Stomach (tissue), 9 donors: ENCODE data around the gene ELMOD3. TPM values are rescaled to one million over a fixed set of nuclear protein-coding genes. Genes with fewer than 3 reads are reported as not detected.
"Not testable (repeated sequence)": the region's sequence is repeated elsewhere in the genome, so short reads cannot be mapped to it uniquely, and the experiment has no call there.

Experiments used
- DNase-seq, 2 donors: peaks; one replicate each; pipeline versions ENCODE4 v3.0.0 to v3.0.0-alpha.2; 2013 to 2019
- H3K27ac ChIP-seq, 5 donors: fragments of 200-600 bp in 4 of 5; sonication (generic) in 4 of 5; one replicate each; pipeline ENCODE4 v1.5.1; 2013 to 2019; ENCODE audit warnings: mild to moderate bottlenecking in 1 of 5, moderate library complexity in 1 of 5
- H3K27me3 ChIP-seq, 3 donors: fragments of 200-600 bp; sonication (generic); one replicate each; pipeline ENCODE4 v1.5.1; 2017 to 2019; ENCODE audit warnings: mixed run types in 1 of 3
- H3K36me3 ChIP-seq, 4 donors: fragments of 200-600 bp; sonication (generic); 1 replicate in 3 of 4; 2 replicates in 1 of 4; pipeline ENCODE4 v1.5.1; 2016 to 2019
- H3K4me1 ChIP-seq, 4 donors: fragments of 200-600 bp; sonication (generic); one replicate each; pipeline ENCODE4 v1.5.1; 2016 to 2019
- H3K4me3 ChIP-seq, 4 donors: fragments of 200-600 bp; sonication (generic) in 3 of 4; one replicate each; pipeline ENCODE4 v1.5.1; 2016 to 2019; ENCODE audit warnings: mild to moderate bottlenecking in 1 of 4
- H3K9me3 ChIP-seq, 4 donors: fragments of 200-600 bp; sonication (generic); one replicate each; pipeline ENCODE4 v1.5.1; 2016 to 2019
- CTCF ChIP-seq, 7 experiments: fragments of 450-650 bp in 4 of 7; fragments of 200-600 bp in 3 of 7; sonication (generic) in 3 of 7; IDR thresholded peaks; one replicate each; pipeline ENCODE4 v1.5.1; 2016 to 2019; ENCODE audit warnings: antibody characterized with exemption in 7 of 7, control low read depth in 2 of 7, mild to moderate bottlenecking in 1 of 7
- EP300 ChIP-seq: sonication (generic); formaldehyde crosslinking; IDR thresholded peaks from one replicate; pipeline ENCODE4 v1.6.1; 2017; ENCODE audit warnings: antibody characterized with exemption
- POLR2A ChIP-seq, 4 donors: fragments of 450-650 bp; IDR thresholded peaks; one replicate each; pipeline ENCODE4 v1.6.1; 2016; ENCODE audit warnings: antibody characterized with exemption in 4 of 4, control low read depth in 2 of 4, mild to moderate bottlenecking in 1 of 4, moderate library complexity in 1 of 4
- POLR2AphosphoS5 ChIP-seq, 3 donors: sonication (generic); formaldehyde crosslinking; IDR thresholded peaks; one replicate each; pipeline ENCODE4 v1.6.1; 2016; ENCODE audit warnings: antibody characterized with exemption in 3 of 3
- WGBS, 5 donors: extraction: QIAGEN DNeasy Blood & Tissue Kit in 3 of 5; methylation state at CpG; one replicate each; pipeline versions ENCODE4 v1.1.5 to v1.1.7; 2013 to 2018; 5-methylcytosine and 5-hydroxymethylcytosine counted together
- intact Hi-C: fragments of 100-400 bp; cut with DNase I; formaldehyde crosslinking; loops from one replicate; pipeline ENCODE4 v1.15.1; 2023; ENCODE audit warnings: low total_unique reads
- polyA plus RNA-seq, 3 donors: library from polyadenylated mRNA; stranded (reverse); fragments of 200-250 nt; gene quantifications; one replicate each; pipeline ENCODE4 v1.2.3, GENCODE V29; 2013
- total RNA-seq, 5 donors: library from RNA; depleted of rRNA; stranded (reverse); fragments of >200 nt; gene quantifications; one replicate each; pipeline versions ENCODE4 v1.1.0 to v1.2.3, GENCODE V29; 2014 to 2016
- donor health status: healthy with polysubstance abuse.
- donor health status: Bipolar disorder and iron deficiency.
- donor health status: healthy.

The ELMOD3 gene
- total and polyA plus RNA-seq, 8 donors = 13.4 to 43.8 (median 19.3) TPM

GRCh38 chr2:85327160-85327821 is 27.3 kb upstream of the ELMOD3 start:
- H3K4me3 ChIP-seq = peak overlapping the region; percentile 77 to 85 (median 80)

GRCh38 chr2:85327822-85328617 is 26.5 kb upstream of the ELMOD3 start, which contains the start of gene TGOLN2:
Gene TGOLN2, minus strand, starts transcription at chr2:85327989. Its CDS starts 27 bp downstream, at chr2:85327962.
- WGBS, 5 donors = 0 to 1% (median 0%) methylated on average over 43 to 57 of the region's 57 CpGs
- Histone ChIP-seq H3K27me3 (no peaks in the 10 kb centered on the region), H3K9me3 (no peaks in the 10 kb centered on the region), H3K27ac (peak within 1 kb of the TSS; percentile 84 to 97 (median 96)), H3K36me3 (peaks cover 17 to 21% (median 19%) of the 10 kb centered on the region in 4 donors), H3K4me3 (peak within 1 kb of the TSS; percentile 77 to 85 (median 80)), H3K4me1 (peaks cover 35 to 53% (median 47%) of the 10 kb centered on the region in 4 donors)
- intact Hi-C loops = no loop called here
- peak; percentile 96 to 100 (median 99) for TF ChIP-seq POLR2AphosphoS5 (IDR thresholded peaks at IDR 0.05)
- TF ChIP-seq EP300 = no peak
- TF ChIP-seq POLR2A (IDR thresholded peaks at IDR 0.05) = peak in 3 of 4 donors; percentile 85 to 98 (median 95)
- TF ChIP-seq CTCF (IDR thresholded peaks at IDR 0.05) = no peak
- peak; percentile 94 to 98 for DNase-seq

More at GRCh38 chr2:85327160-85327821, 27.3 kb upstream of the ELMOD3 start:
- WGBS, 5 donors = 3% methylated on average over 34 to 41 of the region's 41 CpGs
- H3K9me3 ChIP-seq = no peaks in the 10 kb centered on the region
- peaks cover 35 to 60% (median 53%) of the 10 kb centered on the region in 4 donors for H3K4me1 ChIP-seq
- TF ChIP-seq POLR2AphosphoS5 (IDR thresholded peaks at IDR 0.05) (no peak), CTCF (IDR thresholded peaks at IDR 0.05) (no peak), POLR2A (IDR thresholded peaks at IDR 0.05) (no peak), EP300 (no peak)
- H3K36me3 ChIP-seq = peaks cover 23 to 28% (median 26%) of the 10 kb centered on the region in 4 donors
- H3K27ac ChIP-seq = peak overlapping the region; percentile 84 to 97 (median 96)
- DNase-seq = peak; percentile 50 to 79
- no peaks in the 10 kb centered on the region for H3K27me3 ChIP-seq
- intact Hi-C loops = no loop called here

DNA sequence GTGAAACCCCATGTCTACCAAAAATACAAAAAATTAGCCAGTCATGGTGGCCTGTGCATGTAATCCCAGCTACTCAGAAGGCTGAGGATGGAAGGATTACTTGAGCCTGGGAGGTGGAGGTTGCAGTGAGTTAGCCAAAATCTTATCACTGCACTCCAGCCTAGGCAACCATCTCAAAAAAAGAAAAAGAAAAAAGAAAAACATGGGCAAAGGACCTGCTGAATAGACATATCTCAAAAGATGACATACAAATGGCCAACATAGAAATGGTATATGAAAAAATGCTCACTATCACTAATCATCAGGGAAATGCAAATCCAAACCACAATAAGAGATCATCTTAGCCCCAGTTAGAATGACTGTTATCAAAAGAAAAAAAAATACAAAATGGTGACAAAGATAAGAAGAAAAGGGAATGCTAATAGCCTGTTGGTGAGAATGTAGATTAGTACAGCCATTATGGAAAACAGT is 25.4 kb upstream of the ELMOD3 start:
- intact Hi-C loops = no loop called here
- peaks cover 5 to 9% (median 7%) of the 10 kb centered on the region in 4 donors for H3K36me3 ChIP-seq
- H3K27me3 ChIP-seq = no peaks in the 10 kb centered on the region
- H3K27ac ChIP-seq = no peak overlapping the region
- no peak for TF ChIP-seq POLR2A (IDR thresholded peaks at IDR 0.05)
- TF ChIP-seq EP300 = no peak
- TF ChIP-seq CTCF (IDR thresholded peaks at IDR 0.05) = no peak
- TF ChIP-seq POLR2AphosphoS5 (IDR thresholded peaks at IDR 0.05) = no peak
- DNase-seq = no peak
- peaks cover 29 to 41% (median 36%) of the 10 kb centered on the region in 4 donors for H3K4me1 ChIP-seq
- H3K9me3 ChIP-seq = no peaks in the 10 kb centered on the region
- H3K4me3 ChIP-seq = no peak overlapping the region

DNA sequence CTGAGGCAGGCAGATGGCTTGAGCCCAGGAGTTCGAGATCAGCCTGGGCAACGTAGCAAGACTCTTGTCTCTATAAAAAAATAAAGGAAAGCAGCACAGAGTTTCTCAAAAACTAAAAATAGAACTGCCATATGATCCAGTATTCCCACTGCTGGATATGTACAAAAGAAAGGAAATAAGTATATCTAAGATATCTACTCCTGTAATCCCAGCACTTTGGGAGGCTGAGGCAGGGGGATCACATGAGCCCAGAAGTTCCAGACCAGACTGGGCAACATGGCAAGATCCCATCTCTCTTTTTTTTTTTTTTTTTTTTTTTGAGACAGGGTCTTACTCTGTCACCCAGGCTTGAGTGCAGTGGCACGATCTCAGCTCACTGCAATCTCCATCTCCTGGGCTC is 24.9 kb upstream of the ELMOD3 start:
- 81 to 89% (median 83%) methylated on average over 3 of the region's 3 CpGs for WGBS, 5 donors
- DNase-seq, intact Hi-C loops, H3K27ac ChIP-seq, H3K27me3 ChIP-seq, H3K9me3 ChIP-seq, H3K4me3 ChIP-seq, H3K36me3 ChIP-seq: not testable (repeated sequence)
- H3K4me1 ChIP-seq = peaks cover 24 to 36% (median 31%) of the 10 kb centered on the region in 4 donors
